Measurements from ENCODE around the gene MAP1B.

DNA sequence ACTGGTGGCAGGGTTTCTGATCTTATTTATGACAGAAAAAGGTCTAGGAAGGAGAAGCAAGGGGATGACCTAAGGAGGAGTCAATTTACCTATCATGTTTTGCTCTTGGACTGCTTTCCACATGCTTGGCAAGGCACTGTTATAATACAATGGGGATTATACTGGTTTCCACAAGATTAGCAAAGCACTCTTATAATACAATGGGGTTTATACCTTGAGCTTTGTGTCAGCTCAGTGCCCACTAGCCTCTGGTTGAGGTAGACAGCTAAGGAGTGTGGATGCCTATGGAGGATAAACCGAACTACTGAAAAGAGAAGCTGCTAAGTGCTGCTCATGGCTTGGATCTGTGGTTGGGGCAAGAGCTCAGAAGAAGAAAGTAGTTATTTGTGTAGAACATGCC, 144.1 kb downstream of the MAP1B start:
- TF ChIP-seq SMC3 (IDR thresholded peaks at IDR 0.05; ENCODE audit: low read depth, low read length) (no peak), POLR2A (IDR thresholded peaks at IDR 0.05; ENCODE audit: low read depth, low read length) (no peak), CEBPB (IDR thresholded peaks at IDR 0.05; ENCODE audit: low read depth, low read length) (no peak), FOS (IDR thresholded peaks at IDR 0.05; ENCODE audit: low read depth, low read length) (no peak), MAFK (IDR thresholded peaks at IDR 0.05; ENCODE audit: low read depth, low read length) (no peak), ELK1 (IDR thresholded peaks at IDR 0.05; ENCODE audit: borderline replicate concordance, low read depth, low read length) (no peak), RAD21 (IDR thresholded peaks at IDR 0.05; ENCODE audit: low read length) (no peak), BHLHE40 (IDR thresholded peaks at IDR 0.05; ENCODE audit: low read depth, low read length) (no peak), MAZ (IDR thresholded peaks at IDR 0.05; ENCODE audit: borderline replicate concordance, low read depth, low read length) (no peak), CHD1 (IDR thresholded peaks at IDR 0.05; ENCODE audit: low read depth, low read length) (no peak), RCOR1 (IDR thresholded peaks at IDR 0.05; ENCODE audit: insufficient replicate concordance, low read length) (no peak), NFE2L2 (IDR thresholded peaks at IDR 0.05; ENCODE audit: low read depth, low read length) (no peak), RFX5 (IDR thresholded peaks at IDR 0.05; ENCODE audit: low read depth, low read length) (no peak)
- TF ChIP-seq, protein P1, sequence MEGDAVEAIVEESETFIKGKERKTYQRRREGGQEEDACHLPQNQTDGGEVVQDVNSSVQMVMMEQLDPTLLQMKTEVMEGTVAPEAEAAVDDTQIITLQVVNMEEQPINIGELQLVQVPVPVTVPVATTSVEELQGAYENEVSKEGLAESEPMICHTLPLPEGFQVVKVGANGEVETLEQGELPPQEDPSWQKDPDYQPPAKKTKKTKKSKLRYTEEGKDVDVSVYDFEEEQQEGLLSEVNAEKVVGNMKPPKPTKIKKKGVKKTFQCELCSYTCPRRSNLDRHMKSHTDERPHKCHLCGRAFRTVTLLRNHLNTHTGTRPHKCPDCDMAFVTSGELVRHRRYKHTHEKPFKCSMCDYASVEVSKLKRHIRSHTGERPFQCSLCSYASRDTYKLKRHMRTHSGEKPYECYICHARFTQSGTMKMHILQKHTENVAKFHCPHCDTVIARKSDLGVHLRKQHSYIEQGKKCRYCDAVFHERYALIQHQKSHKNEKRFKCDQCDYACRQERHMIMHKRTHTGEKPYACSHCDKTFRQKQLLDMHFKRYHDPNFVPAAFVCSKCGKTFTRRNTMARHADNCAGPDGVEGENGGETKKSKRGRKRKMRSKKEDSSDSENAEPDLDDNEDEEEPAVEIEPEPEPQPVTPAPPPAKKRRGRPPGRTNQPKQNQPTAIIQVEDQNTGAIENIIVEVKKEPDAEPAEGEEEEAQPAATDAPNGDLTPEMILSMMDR (conservative IDR thresholded peaks at IDR 0.05; ENCODE audit: low read depth, low read length): no peak
